Stimulated activated CD4-positive, alpha-beta T cell treated with anti-CD3 and anti-CD28 coated beads, Interleukin-12 subunit alpha, Interleukin-12 subunit beta, amount 100 ng/mL, for 48 hours (primary cell): ENCODE results near the gene CYB561.

Experiments used
- DNase-seq, 3 donors: peaks; one replicate each; pipeline ENCODE4 v3.0.0-alpha.2; 2020; ENCODE audit warnings: low read depth in 2 of 3, low spot score in 1 of 3

Gene CYB561

DNA sequence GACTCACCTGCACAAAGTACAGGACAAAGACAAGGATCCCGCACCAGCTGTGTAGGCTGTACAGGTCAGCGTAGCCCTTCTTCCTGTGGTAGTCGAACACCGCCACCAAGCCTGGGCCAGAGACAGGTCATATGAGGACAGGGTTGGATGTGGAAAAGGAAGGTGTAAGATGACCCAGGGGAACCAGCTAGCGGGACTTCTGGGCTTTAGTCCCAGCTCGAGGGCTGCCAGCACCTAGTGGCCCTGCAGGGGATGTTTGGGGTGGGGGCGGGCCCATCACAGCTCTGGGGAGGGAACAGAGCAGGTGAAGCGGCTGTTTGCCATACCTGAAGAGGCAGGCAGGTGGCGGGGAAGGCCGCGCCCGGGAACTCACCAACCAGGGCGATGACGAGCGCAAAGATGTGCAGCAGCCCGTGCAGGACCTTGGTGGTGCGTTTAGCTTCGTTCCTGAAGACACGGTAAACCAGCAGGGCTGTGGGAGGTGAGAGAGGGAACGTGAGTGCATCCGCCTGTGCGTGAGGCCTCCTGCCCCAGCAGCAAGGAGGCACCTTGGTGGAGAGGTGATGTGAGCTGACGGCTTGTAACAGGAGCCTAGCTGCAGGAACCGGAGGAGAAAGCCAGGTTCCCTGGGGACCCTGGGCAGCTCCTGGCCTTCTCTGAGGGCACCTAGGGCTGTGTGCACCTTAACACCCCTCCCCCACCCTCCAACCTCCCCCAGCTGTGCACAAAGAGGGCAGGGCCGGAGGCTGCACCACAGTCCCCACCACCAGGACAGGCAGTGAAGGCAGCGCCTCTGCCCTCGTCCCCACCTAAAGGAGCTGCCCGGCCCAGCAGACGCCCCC, 10.2 kb downstream of the CYB561 start:
- no peak for DNase-seq

DNA sequence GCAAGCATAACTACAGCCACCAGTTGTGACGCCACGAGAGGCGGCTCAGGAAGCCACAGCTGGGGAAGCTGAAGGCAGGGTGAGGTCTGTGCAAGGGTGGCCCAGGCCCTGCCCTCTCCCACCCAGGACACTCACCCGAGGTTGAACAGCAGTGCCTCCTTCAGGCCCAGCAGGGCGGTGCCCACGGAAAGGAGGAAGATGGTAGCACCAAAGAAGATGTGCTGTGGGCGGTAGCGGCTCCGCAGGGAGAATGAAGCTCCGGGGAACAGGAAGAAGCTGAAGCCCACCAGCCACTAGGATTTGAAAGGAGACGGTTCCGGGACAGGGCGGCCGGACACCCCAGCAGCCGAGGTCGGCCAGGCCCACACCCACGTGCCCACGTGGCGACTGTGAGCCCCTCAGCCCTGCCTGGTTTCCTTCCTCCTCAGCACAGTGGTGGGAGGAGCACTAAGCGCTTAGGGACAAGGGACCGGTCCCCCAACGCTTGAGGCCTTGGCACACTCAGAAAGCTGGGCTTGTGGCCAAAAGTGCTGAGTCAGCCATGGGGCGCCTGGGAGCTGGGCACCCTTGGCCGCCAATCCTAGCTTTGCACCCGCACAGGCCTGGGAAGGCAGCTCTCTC, 11.0 kb downstream of the CYB561 start:
- DNase-seq = no peak

DNA sequence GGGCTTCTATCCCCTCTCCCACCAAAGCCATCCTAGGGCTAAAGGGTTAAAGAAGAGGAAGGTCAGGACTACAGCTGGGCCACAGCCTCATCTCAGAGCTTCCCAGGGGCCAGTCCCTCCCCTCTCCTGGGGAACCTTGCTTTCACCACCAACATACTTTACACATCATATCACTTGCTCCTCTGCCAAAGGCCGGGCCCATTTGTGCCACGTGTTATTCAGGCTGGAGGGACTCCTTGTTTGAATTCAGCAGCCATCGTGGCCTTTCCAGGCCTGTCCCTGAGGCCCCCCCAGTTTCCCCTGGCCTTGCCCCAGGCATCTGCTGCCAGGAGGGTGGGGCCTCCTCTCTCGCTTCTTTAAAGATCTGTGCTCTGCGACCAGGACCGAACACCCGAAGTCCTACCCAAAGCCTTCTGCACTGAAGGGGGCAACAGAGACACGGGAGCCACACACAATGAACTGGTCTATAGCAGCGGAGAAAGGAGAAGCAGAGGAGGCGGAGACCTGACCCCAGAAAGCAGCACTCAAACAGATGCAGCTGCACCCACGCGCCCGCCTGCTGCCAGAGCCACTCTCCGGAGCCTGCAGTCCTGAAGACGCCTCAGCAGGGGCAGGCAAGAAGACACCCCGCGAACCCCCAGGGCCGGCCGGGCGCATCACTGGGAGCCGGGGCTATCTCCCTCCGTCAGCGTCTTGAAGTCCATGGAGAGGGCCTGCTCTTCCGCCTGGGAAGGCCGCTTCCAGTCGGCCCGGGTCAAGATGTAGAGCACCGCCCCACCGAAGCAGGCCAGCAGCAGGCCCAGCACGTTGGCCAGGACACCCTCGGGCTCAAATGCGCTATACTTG, 12.1 kb downstream of the CYB561 start:
- DNase-seq = no peak

DNA sequence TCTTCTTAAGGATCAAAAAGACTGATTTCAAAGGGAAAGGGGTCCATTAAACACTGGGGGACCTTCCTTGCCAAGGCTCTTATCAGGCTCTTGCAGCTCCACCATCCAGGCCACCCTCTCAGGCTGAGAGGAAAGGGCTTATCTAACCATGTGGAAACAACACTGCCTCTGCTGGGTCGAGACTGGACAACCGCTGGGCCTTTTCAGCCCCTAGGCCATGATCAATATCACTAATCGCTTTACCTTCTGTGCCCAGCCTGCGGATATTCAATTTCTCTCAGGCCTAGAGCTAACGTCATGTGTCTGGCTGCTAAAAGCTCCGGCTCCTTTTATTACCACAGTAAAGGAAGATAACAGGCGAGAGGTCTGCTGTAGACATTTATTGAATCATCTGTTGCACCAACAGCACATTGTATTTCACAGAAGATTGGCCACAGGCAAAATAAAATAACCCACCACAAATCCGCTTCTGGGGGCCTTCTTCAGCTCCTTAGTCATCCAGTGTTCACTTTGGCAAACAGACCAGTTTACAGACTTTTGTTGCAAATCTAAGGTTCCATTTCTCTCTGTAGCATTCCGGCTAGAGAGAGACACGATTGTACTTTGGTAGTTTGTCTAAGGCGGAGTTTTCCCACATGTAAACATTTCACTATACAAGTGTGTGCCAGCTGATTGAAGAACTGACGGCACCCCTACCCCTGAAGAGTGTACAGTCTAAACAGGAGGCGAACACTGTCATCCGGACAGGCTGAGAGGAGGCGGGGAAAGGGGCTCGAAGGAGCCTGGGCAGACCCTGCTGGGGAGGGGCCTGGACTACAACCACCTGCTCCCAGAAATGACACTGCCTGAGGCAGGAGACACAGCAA, 13.9 kb downstream of the CYB561 start:
- DNase-seq = no peak

DNA sequence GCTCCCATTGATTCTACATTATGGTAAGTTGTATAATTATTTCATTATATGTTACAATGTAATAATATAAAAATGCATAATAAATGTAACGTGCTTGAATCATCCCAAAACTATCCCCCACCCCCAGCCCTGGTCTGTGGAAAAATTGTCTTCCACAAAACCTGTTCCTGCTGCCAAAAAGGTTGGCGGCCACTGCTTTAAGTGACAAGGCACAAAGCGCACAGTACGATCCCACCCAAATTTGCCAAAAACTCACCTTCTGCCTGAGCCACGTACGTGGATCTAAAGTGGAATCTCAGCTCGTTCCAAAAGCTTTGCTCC, 14.5 kb downstream of the CYB561 start:
- DNase-seq = no peak

DNA sequence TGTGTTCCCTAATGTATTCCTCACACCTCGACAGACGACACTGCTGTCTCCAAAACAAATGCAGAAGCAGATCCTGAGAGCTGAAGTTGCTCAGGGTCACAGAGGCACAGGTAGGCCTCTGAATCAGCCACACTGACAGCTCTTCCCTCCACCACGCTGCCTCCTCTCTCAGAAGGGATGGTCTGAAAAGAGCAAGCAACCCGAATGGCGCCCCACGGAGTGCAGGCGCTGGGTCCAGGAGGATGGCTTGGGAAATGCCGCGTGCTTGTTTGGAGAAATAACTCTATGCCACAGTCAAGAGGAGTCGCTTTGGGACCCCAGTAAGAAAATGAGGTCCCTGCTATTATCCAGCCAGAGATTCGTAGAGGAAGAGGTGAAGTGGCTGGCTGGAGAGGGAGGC, 15.9 kb downstream of the CYB561 start:
- DNase-seq = no peak

DNA sequence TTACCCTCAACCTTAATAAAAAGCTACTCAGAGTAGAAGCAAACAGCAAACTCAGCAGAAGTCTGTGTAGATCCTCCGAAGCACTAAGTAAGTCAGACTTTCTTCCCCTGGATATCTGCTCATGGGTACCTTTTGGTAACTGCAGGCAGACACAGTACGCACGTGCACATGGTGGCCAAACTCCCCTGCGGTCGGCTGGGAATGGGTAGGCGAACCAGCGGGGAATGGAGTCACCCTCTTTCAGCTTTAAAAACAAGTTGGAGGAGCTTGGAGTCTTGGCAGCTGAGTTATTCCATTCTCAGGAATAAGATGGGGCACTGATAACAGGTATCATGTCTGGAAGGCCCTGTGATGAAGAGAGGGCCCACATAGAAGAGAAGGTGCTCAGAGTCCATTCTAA, 16.3 kb downstream of the CYB561 start:
- DNase-seq = no peak

DNA sequence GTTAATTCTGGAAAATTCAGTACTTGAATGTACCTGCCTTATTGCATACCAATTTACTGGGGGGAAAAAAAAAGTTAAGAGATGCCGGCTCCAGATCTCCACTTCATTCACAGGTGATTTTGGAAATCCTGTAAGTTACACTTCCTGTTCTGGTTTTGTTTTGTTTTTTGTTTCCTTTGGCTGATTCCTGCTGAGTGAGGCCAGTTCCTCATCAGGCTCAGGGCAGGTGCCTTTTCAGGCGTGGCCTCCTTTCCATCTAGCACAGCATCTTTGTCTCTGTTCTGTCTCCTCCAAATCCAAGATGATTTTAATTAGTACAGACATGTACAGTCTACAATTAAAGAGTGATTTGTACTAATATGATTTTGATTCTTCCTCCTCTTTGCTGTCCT, 19.2 kb downstream of the CYB561 start:
- no peak for DNase-seq

DNA sequence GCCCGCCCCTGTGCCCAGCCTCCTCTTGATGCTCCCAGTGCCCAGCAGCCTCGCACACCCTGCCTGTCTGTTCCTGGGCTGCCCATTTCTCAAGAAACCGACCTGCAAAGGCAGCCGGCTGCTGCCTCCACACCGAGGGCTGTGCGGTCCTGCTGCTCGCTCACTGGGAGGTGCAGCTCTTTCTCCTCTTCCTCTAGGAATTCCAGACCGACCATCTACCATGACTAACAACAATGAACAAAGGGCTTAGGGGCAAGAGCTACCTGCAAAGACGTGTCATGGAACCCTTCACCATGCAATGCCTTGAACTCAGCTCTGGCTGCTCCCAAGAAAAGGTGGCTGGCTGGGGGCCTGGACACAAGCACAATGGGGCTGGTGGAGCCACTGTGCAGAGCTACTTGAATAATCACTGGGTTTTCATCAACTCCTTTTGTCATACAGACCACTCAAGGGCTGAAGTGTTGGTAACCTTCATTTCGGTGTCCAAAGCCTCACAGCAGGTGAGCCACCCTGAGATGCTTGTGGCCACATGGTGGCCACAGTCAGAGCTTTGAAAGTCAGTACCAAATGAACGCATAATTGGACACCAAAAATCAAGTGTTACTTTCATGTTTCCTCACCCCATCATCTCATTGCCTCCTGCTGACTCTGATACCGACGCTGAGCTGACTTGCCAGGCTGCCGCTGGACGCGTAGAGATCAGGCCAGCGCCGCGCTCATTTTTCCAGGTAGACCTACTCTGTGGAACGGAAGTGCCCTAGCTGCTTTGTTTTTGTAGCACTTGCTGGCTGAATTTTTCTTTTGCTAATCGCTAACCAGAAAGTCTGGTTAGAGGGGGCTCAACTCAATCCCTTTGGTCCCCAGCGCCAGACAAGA, 19.8 kb downstream of the CYB561 start:
- DNase-seq = no peak

DNA sequence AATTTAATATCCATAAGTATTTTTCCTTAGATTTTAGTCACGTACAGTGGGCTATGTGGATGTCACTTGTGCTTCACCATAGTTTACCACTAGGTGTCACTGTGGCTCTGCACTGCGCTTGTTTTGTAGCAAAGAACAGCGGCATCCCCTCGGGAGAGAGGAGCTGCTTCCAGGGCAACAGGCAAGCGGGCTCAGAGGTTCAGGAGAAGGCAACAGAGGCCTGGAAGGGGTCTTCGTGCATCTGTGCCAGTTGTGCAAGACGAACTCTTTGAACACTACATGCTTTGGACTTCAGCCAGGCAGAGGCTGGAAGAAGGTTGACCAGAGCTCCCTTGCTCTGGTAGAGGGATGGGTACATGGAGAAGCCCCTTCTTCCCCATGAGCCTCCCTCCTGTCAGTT, 20.6 kb downstream of the CYB561 start:
- DNase-seq = peak; percentile 56 to 83 (median 56)

DNA sequence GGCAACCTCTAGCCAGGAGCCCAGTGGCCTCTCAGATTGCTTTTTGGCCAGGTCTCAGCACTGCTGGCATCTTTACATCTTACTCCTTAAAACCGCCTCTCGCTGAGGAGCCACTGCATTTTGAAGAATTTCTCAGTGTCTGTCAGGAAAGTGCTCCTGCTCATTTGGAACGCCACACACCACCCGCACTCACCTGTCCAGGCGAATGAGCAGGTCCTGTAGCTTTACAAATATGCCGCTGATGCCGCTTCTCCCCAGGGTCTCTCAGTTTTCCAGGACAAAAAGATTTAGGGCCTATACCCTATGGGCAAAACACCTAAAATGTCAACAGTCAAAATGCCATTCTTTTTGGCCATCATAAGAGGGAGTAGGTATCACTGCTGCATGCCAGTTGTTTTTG, 22.1 kb downstream of the CYB561 start:
- no peak for DNase-seq

DNA sequence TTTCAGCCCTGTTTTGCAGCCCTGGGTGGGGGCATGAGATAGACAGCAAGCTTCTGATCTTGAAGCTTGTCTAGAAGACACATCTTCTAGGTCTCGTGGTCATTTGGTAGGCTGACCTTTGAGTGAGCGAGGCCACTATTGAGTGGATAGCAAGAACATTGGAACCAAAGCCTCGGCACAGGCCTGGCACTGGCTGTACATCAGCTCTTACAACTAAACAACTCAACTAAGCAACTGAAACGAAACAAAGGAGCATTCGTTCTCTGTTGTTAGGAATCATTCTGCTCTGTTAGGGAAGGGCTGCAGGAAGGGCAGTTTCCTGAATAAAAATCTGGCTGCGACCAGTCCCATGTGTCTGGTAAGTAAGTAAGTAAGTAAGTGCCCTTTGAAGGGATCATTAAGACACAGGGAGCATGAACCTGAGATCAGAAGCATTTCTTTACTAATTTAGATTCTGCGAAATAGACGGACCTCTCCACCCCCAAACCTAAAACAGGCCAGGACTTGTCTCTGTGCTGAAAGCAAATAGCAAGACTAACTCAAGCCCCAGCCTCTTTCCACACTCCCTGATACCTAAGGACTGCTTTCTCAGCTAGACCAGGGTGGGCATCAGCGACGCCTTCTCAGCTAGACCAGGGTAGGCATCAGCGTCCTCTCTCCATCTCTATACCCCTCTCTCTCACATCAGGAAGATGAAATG, 22.7 kb downstream of the CYB561 start:
- DNase-seq = no peak

DNA sequence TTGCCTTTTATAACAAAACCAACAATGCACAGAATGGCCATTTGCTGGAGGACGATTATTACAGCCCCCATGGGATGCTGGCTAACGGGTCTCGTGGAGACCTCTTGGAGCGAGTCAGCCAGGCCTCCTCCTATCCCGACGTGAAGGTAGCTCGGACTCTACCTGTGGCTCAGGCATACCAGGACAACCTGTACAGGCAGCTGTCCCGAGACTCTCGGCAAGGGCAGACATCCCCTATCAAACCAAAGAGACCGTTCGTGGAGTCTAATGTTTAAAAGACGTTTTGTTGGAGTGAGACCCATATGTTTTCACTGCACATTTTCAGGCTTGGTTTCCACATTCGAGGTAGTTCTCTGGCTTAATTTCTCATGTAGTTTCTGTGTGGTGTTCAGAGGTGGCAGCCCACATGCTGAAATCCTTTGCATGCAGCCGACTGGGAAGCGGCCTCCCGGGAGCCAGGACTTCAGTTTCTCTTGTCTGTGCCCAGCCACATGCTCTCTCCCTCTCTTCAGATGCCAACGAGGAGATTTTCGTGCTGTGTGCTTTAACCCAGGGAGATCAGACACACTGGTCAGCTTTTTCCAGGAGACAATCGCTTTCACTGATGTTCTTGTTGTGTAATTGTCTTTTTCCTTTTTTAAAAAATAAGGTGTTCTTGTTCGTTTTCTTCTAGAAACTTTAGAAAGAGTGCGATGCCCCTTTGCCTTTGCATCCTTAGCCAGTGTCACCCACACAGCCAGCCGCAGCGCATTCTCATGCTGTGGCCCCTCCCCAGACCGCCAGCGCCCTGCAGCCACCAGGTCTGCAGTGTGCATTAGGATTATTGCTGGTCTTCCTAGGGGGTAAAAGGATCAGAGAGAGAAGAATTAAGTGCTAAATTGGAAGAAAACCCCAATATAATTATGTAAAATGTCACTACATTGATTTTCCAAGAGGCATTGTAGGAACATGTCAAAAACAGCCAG, 24.1 kb downstream of the CYB561 start:
- no peak for DNase-seq

DNA sequence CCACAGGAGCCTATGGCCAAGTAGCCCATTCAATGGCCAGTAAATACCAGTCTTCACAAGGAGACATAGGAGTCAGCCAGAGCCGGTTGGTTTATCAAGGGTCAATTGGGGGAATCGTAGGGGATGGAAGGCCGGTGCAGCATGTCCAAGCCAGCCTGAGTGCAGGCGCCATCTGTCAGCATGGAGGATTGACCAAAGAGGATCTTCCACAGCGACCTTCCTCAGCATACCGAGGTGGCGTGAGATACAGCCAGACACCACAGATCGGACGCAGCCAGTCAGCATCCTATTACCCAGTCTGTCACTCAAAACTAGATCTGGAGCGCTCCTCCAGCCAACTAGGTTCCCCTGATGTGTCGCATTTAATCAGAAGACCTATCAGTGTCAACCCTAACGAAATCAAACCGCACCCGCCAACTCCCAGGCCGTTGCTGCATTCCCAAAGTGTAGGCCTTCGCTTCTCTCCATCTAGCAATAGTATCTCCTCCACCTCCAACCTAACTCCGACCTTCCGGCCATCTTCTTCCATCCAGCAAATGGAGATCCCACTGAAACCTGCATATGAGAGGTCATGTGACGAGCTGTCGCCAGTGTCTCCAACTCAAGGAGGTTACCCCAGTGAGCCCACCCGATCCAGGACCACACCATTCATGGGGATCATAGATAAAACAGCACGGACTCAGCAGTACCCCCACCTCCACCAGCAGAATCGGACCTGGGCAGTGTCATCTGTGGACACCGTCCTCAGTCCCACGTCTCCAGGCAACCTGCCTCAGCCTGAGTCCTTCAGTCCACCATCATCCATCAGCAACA, 25.0 kb downstream of the CYB561 start:
- no peak for DNase-seq

DNA sequence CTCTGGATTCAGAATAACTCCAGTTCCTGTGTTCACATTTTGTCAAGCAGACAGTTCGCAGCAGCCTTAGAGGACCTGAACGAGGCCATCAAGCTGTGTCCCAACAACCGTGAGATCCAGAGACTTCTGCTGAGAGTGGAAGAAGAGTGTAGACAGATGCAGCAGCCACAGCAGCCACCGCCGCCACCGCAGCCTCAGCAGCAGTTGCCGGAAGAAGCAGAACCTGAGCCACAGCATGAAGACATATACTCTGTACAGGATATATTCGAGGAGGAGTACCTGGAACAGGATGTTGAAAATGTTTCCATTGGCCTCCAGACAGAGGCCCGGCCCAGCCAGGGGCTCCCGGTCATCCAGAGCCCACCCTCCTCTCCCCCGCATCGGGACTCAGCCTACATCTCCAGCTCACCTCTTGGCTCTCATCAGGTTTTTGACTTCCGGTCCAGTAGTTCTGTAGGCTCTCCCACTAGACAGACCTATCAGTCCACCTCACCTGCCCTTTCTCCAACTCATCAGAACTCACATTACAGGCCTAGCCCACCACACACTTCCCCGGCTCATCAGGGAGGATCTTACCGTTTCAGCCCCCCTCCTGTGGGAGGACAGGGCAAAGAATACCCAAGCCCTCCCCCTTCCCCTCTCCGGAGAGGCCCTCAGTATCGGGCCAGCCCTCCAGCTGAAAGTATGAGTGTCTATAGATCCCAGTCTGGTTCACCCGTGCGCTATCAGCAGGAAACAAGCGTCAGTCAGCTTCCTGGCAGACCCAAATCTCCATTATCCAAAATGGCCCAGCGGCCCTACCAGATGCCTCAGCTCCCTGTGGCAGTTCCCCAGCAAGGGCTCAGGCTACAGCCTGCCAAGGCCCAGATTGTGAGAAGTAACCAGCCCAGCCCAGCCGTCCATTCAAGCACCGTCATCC, 25.9 kb downstream of the CYB561 start:
- DNase-seq = peak in 1 of 3 donors; percentile 16

DNA sequence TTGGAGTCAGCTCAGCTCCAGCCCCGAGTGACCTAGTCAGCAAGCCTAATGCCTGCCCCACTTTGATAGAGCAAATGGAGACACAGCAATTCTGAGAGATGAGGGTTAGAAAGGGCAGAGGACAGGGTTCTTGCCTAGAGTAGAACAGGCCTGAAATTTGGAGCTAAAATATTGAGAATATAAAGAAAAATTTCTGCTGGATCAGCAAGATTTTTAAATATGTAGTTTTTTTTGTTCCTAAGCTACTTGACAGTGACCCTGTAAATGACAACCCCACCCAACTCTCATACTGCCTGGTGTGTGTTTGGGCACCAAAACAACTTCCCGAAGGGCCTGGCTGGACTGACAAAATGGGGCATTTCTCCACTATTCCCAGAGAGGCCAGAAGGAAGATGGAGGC, 26.7 kb downstream of the CYB561 start:
- DNase-seq = no peak

DNA sequence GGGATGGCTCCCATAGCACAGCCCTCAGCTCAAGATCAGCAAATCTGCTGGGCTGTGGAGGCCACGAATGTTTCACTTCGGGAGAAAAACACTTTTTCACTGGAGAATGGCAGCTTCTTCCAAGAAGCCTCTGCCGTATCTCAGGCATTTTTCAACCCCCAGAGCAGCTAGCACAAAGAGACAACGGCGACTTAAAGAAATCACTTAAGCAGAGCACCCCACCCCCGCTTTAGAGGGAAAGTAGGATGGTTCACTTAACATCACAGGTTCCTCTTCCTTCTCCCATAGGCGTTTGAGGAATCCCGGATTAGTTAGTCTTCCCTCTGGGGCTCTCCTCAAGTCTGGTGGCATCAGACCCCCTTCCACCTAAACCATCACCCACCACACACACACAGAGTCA, 27.6 kb downstream of the CYB561 start:
- no peak for DNase-seq
